Parathyroid adenoma (tissue), 2 donors: ENCODE data around the gene ZNF462.

Experiments
- H2AFZ ChIP-seq: fragments of 300-600 bp; sonication (generic); one replicate; pipeline ENCODE4 v1.7.0; 2017; ENCODE audit warnings: antibody characterized with exemption, mild to moderate bottlenecking
- H3K27ac ChIP-seq: fragments of 300-600 bp; sonication (generic); one replicate; pipeline ENCODE4 v1.7.0; 2017
- H3K27me3 ChIP-seq: fragments of 300-600 bp; sonication (generic); one replicate; pipeline ENCODE4 v1.7.0; 2017; ENCODE audit warnings: low read length; ENCODE audit not compliant: control insufficient read depth, insufficient read depth
- H3K36me3 ChIP-seq: fragments of 300-600 bp; sonication (generic); one replicate; pipeline ENCODE4 v1.7.0; 2017; ENCODE audit warnings: low read length; ENCODE audit not compliant: control insufficient read depth, insufficient read depth
- H3K4me1 ChIP-seq: fragments of 300-600 bp; sonication (generic); one replicate; pipeline ENCODE4 v1.7.0; 2017; ENCODE audit warnings: control low read depth
- H3K4me2 ChIP-seq: fragments of 300-600 bp; sonication (generic); one replicate; pipeline ENCODE4 v1.7.0; 2017; ENCODE audit warnings: low read length
- H3K4me3 ChIP-seq: fragments of 300-600 bp; sonication (generic); one replicate; pipeline ENCODE4 v1.7.0; 2017; ENCODE audit warnings: low read depth, low read length
- H3K79me2 ChIP-seq: fragments of 300-600 bp; sonication (generic); one replicate; pipeline ENCODE4 v1.7.0; 2017; ENCODE audit warnings: control low read depth
- H3K9ac ChIP-seq: fragments of 300-600 bp; sonication (generic); one replicate; pipeline ENCODE4 v1.7.0; 2017; ENCODE audit warnings: mild to moderate bottlenecking
- H3K9me3 ChIP-seq: fragments of 300-600 bp; sonication (generic); one replicate; pipeline ENCODE4 v1.7.0; 2017; ENCODE audit warnings: low read length; ENCODE audit not compliant: control insufficient read depth
- TF ChIP-seq, protein P1 (sequence below): fragments of 300-600 bp; sonication (generic); IDR thresholded peaks from one replicate; pipeline ENCODE4 v1.7.0; 2017; ENCODE audit warnings: antibody characterized with exemption, mild to moderate bottlenecking
- donor health status: primary hyperparathyroidism.

The ZNF462 gene

GRCh38 chr9:106956971-106957370 lies 94.0 kb downstream of the ZNF462 start:
- Histone ChIP-seq H3K36me3 (no peaks in the 10 kb centered on the region), H3K79me2 (peaks cover 3% of the 10 kb centered on the region), H2AFZ (no peak overlapping the region), H3K4me2 (no peak overlapping the region), H3K4me1 (peaks cover 14% of the 10 kb centered on the region), H3K9ac (no peak overlapping the region), H3K27me3 (no peaks in the 10 kb centered on the region), H3K9me3 (no peaks in the 10 kb centered on the region), H3K27ac (no peak overlapping the region), H3K4me3 (no peak overlapping the region)
- TF ChIP-seq, protein P1, sequence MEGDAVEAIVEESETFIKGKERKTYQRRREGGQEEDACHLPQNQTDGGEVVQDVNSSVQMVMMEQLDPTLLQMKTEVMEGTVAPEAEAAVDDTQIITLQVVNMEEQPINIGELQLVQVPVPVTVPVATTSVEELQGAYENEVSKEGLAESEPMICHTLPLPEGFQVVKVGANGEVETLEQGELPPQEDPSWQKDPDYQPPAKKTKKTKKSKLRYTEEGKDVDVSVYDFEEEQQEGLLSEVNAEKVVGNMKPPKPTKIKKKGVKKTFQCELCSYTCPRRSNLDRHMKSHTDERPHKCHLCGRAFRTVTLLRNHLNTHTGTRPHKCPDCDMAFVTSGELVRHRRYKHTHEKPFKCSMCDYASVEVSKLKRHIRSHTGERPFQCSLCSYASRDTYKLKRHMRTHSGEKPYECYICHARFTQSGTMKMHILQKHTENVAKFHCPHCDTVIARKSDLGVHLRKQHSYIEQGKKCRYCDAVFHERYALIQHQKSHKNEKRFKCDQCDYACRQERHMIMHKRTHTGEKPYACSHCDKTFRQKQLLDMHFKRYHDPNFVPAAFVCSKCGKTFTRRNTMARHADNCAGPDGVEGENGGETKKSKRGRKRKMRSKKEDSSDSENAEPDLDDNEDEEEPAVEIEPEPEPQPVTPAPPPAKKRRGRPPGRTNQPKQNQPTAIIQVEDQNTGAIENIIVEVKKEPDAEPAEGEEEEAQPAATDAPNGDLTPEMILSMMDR: no peak

DNA sequence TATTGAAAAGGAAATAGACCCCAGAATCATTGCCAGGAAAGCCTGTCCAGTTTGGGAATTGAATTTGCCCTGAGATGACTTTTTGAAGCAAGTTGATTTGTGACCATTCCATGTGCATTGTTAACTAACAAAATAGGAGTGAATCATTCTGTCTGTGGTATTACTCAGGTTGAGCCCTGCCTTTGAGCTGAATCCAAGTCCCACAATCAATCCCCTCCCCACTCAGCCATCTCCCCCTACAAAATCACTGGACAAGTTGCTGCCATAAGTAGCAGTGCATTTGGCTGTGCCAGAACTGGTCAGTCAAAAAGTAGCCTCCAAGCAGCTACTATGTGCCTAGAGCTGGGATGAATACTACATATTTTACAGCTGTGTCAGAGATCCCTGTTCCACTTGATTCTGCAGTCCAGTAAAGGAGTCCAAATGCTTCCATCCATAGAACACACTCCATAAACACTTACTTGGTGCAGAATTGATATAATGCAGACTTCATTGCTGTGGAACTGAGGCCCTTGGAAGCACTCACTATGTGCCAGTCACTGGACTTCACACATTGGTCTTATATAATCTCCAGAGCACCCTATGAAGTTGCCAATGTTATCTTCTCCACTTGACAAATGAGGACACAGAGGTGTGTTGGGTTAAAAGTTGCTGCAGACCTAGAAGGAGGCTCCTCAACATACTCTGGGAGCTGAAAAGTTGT lies 96.1 kb downstream of the ZNF462 start:
- no peaks in the 10 kb centered on the region for H3K36me3 ChIP-seq
- H3K4me2 ChIP-seq: no peak overlapping the region
- no peaks in the 10 kb centered on the region for H3K9me3 ChIP-seq
- no peaks in the 10 kb centered on the region for H3K79me2 ChIP-seq
- peaks cover 8% of the 10 kb centered on the region for H3K4me1 ChIP-seq
- no peak overlapping the region for H3K9ac ChIP-seq
- TF ChIP-seq, protein P1: no peak
- H2AFZ ChIP-seq: no peak overlapping the region
- no peak overlapping the region for H3K4me3 ChIP-seq
- no peaks in the 10 kb centered on the region for H3K27me3 ChIP-seq
- no peak overlapping the region for H3K27ac ChIP-seq

DNA sequence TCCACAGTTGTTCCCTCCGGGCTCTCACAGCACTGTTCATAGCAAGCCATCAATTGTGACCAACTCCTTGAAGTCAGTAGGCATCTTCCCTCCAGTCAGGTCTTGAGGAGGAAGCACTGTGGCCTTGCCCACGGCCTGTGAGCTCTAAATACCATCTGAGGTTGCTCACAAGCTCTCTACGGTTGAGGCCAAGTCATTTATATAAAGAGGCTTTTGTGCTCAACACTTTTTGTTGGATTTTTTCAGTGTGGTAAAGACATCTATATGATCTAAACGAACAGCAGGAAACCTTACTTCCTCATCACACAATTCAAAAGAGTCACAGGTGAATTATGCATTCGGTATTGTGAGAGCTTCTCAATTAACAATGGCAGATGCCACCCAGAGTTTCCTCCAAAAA lies 97.3 kb downstream of the ZNF462 start:
- Histone ChIP-seq H3K27ac (no peak overlapping the region), H3K9me3 (no peaks in the 10 kb centered on the region), H3K36me3 (no peaks in the 10 kb centered on the region), H3K27me3 (no peaks in the 10 kb centered on the region), H3K4me3 (no peak overlapping the region), H2AFZ (no peak overlapping the region), H3K4me1 (peaks cover 3% of the 10 kb centered on the region), H3K4me2 (no peak overlapping the region), H3K79me2 (peaks cover 3% of the 10 kb centered on the region), H3K9ac (no peak overlapping the region)
- TF ChIP-seq, protein P1: no peak

DNA sequence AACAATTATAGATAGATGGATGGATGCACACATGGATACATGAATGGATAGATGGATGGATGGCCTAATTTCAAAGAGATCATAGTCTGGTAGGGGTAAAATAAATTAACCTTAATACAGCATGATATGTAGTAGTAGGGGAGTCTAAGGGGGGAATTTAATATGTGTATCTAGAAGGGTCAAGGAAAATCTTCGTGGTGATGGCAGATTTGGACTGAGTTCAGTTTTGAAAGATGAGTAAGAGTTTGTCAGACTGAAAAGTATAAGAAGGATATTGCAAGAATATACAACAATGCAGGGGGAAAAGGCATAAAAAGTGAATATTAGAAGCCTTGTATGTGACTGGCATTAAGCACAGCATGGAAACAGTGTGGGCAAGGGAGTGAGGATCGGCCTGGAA lies 98.7 kb downstream of the ZNF462 start:
- Histone ChIP-seq H3K4me1 (no peaks in the 10 kb centered on the region), H3K9me3 (no peaks in the 10 kb centered on the region)

More for the DNA sequence above, 98.7 kb downstream of the ZNF462 start:
- H3K36me3 ChIP-seq: no peaks in the 10 kb centered on the region
- TF ChIP-seq, protein P1: no peak
- H3K4me2 ChIP-seq: no peak overlapping the region
- H3K27me3 ChIP-seq: no peaks in the 10 kb centered on the region
- H3K9ac ChIP-seq: no peak overlapping the region
- no peak overlapping the region for H3K4me3 ChIP-seq
- H2AFZ ChIP-seq: no peak overlapping the region
- H3K27ac ChIP-seq: peak overlapping the region; percentile 71
- peaks cover 3% of the 10 kb centered on the region for H3K79me2 ChIP-seq
